Activated CD8-positive, alpha-beta memory T cell treated with anti-CD3 and anti-CD28 coated beads for 1 hour (primary cell): ENCODE measurements around the gene GOLM1.

Source experiments
- DNase-seq, 2 donors: peaks; one replicate each; pipeline ENCODE4 v3.0.0-alpha.2; 2020; ENCODE audit warnings: low read depth in 1 of 2; ENCODE audit errors: extremely low read depth in 1 of 2

The GOLM1 gene

GRCh38 chr9:86093788-86094555 lies 5.4 kb downstream of the GOLM1 start:
- DNase-seq = no peak

- no peak for DNase-seq
Observed at GRCh38 chr9:86091477-86091876, 7.9 kb downstream of the GOLM1 start.

- no peak for DNase-seq
Observed at GRCh38 chr9:86082870-86083269, 16.5 kb downstream of the GOLM1 start.

- no peak for DNase-seq
Observed at GRCh38 chr9:86079865-86080469, 19.4 kb downstream of the GOLM1 start.

- DNase-seq = no peak
Observed at GRCh38 chr9:86079421-86079831, 19.9 kb downstream of the GOLM1 start.

- no peak for DNase-seq
Observed at GRCh38 chr9:86078731-86079130, 20.6 kb downstream of the GOLM1 start.

- DNase-seq = no peak
Observed at GRCh38 chr9:86077276-86077675, 22.1 kb downstream of the GOLM1 start.

GRCh38 chr9:86075132-86076109 lies 23.9 kb downstream of the GOLM1 start:
- DNase-seq = no peak

GRCh38 chr9:86073839-86074238 lies 25.5 kb downstream of the GOLM1 start:
- DNase-seq = no peak

GRCh38 chr9:86072394-86072877 lies 26.9 kb downstream of the GOLM1 start:
- DNase-seq = no peak

GRCh38 chr9:86069206-86069869 lies 30.0 kb downstream of the GOLM1 start:
- no peak for DNase-seq

- no peak for DNase-seq
Observed at GRCh38 chr9:86064220-86064619, 35.1 kb downstream of the GOLM1 start.

- DNase-seq = no peak
Observed at GRCh38 chr9:86062845-86063693, 36.3 kb downstream of the GOLM1 start.

- DNase-seq = no peak
Observed at GRCh38 chr9:86061972-86062739, 37.2 kb downstream of the GOLM1 start.

- no peak for DNase-seq
Observed at GRCh38 chr9:86057491-86057890, 41.9 kb downstream of the GOLM1 start.

GRCh38 chr9:86054695-86055094 lies 44.7 kb downstream of the GOLM1 start:
- no peak for DNase-seq

GRCh38 chr9:86052556-86053468 lies 46.5 kb downstream of the GOLM1 start:
- DNase-seq = no peak
